Measurements from ENCODE around the gene ACSL1.
"Not testable (repeated sequence)": the region's sequence is repeated elsewhere in the genome, so short reads cannot be mapped to it uniquely, and the experiment has no call there.

The ACSL1 gene

DNA sequence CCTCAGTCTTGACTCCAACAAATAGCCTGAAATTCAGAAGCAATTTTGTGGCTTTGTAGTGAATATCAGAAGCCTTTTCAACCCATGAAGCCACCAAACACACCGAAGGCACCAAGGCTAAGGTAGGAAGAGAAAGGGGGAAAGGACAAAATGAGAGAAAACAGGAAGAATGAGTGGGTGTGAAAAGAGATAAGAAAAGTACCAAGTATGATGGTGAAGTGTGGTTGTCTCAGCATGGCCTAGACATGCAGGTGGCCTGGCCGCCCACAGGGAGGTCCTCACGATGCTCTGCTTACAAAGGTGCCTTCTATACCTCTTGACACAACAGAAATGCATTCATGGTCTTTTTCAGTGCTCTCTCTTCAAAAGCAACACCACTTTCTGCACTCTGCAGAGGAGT lies 34.9 kb downstream of the ACSL1 start:
- DNase-seq (ENCODE audit: low read depth), result no peak

- no peak for DNase-seq (ENCODE audit: low read depth)
These were observed 37.8 kb downstream of the ACSL1 start for GRCh38 chr4:184787766-184788503.

DNA sequence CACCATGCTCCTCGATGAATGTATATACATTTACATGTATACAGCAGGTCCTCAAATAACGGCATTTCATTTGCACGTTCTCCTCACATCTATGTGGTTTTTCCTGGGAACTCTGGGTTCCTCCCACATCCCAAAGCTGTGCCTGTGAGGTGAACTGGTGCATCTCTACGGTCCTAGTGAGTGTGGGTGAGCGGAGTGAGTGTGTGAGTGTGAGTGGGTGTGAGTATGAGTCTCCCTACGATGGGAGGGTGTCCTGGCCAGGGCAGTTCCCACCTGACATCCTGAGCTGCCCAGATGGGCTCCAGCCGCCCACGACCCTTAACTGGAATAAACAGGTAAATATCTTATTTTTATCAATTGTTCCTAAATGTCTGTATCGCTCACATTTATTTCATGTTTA lies 40.0 kb downstream of the ACSL1 start:
- DNase-seq (ENCODE audit: low read depth), result no peak

GRCh38 chr4:184784628-184785257 lies 41.0 kb downstream of the ACSL1 start:
- DNase-seq (ENCODE audit: low read depth), result no peak

DNA sequence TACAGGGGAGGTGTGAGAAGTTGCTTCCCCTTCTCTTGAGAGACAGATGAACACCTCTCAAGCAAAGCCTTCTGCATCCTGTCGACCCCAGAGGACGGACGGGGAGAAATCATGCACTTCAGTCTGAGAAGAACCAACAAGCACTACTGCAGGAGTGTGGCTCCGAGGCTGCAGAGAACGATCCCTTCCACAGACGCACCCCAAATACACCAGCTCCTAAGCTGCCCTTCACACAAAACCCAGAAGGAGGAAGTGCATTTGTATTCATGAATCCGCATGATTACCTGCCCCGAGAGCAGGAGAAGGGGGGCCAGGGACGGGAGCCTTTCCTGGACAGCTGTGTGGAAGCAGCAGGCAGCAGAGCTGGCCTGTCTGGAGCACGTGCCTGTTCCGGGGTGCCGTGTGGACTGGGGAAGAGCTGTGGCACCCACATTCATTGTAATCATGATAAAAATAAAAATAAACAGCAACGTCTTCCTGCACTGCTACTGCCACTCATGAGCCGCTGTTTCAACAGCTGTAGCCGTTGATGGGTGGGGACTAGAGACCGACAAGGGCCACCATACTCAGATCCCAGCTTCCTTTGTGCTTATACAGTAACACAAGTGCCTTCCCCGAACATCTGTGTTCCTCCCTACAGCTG lies 42.9 kb downstream of the ACSL1 start:
- DNase-seq (ENCODE audit: low read depth), result no peak

DNA sequence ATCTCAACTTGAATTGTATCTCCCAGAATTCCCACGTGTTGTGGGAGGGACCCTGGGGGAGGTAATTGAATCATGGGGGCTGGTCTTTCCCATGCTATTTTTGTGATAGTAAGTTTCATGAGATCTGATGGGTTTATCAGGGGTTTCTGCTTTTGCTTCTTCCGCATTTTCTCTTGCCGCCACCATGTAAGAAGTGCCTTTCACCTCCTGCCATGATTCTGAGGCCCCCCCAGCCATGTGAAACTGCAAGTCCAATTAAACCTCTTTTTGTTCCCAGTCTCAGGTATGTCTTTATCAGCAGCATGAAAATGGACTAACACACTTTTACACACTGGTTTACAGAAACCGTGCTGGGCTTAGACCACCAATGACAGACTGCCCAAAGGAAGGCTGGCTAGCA lies 46.6 kb downstream of the ACSL1 start:
- DNase-seq (ENCODE audit: low read depth), result not testable (repeated sequence)

DNA sequence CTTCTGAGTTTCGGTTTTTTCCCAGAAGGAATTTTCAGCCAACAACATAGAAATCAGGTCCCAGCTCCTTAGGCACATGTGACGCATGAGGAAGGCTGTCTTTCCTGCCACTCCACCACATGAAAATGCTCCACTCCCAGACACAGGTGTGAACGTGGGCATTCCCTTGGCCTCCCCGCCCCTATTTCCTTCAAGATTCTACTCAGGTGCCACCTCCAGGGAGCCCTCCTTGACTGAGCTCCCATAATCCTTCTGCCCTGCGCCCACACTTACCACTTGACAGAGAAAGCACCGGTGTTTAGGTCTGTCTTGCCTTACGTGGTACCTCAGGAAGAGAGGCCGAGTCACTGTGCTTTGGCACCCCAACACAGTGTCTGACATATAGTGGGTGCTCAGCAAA lies 47.4 kb downstream of the ACSL1 start:
- no peak for DNase-seq (ENCODE audit: low read depth)

DNA sequence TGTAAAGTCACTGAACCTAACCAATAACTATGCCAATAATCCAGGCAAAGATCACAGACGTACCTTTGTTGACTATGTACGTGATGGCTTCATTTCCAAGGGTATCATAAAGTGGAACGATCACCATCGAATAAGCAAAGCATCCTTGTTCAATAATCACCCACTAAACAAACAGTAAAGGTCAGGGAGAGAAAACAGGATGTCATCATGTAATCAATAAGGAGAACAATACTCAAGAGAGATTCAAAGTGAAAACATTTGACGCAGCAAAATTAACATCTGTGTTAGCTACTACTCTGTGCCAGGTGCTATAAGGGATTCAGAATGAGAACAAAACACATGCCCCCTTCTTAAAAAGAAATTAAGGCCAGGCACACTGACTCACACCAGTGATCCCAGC lies 48.9 kb downstream of the ACSL1 start:
- no peak for DNase-seq (ENCODE audit: low read depth)

- DNase-seq (ENCODE audit: low read depth), result no peak
These were observed 49.8 kb downstream of the ACSL1 start for GRCh38 chr4:184775854-184776555.

GRCh38 chr4:184774152-184774551 lies 51.6 kb downstream of the ACSL1 start:
- DNase-seq (ENCODE audit: low read depth), result no peak

DNA sequence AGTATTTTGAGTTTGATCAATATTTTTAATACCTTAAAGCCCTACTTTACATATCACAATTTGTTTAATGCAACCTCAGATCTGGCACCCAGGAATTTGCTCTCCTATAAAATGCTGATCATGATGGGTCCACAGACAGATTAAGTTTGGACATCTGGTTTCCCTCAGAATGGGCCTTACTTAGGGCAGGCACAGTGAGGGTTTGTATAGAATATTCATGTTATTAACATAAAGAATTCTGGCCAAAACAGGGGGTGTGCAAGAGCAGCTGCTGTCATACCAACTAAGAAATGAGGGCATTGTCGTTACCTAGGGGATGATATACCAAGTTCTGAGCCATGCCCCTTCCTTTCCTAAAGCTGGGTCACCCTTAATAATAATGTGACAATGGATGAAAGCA lies 54.4 kb downstream of the ACSL1 start:
- no peak for DNase-seq (ENCODE audit: low read depth)

- no peak for DNase-seq (ENCODE audit: low read depth)
These were observed 56.5 kb downstream of the ACSL1 start for GRCh38 chr4:184769141-184769765.

DNA sequence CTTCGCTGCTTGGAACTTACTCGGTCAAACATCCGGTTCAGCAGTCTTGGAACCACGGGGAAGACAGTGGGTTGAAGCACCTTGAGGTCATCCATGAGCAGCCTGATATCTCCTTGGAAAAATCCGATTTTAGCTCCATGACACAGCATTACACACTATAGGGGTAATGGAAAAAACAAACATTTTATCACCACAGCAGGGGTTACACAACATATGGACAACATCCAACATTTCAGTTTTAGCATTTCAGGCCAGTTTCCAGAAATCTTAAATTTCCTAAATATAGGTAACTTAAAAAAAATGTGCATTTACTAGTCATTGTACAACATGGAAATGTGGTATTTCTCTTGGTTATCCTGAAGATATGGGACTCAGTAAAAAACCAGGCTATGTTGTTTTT lies 57.5 kb downstream of the ACSL1 start:
- DNase-seq (ENCODE audit: low read depth), result peak; percentile 37

DNA sequence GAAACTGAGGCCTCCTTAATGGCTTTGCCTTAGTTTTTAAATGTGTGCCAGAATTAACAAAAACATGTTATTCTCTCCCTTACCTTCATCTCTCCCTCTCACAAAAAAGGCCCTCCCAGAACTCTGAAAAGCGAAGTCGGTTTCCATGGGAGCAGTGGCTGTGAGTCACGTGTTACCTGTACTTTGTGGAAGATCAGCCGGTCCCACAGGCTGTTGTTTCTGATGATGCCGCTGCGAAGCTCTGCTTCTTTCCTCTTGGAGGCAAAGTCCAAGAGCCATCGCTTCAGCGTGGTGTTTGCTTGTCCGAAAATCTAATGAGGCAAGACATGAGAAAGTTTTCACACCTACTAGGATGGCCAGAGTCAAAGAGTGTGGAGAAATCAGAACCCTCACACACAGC lies 59.3 kb downstream of the ACSL1 start:
- no peak for DNase-seq (ENCODE audit: low read depth)

- DNase-seq (ENCODE audit: low read depth), result no peak
These were observed 60.1 kb downstream of the ACSL1 start for GRCh38 chr4:184765473-184766340.

GRCh38 chr4:184764601-184765000 lies 61.2 kb downstream of the ACSL1 start:
- no peak for DNase-seq (ENCODE audit: low read depth)

DNA sequence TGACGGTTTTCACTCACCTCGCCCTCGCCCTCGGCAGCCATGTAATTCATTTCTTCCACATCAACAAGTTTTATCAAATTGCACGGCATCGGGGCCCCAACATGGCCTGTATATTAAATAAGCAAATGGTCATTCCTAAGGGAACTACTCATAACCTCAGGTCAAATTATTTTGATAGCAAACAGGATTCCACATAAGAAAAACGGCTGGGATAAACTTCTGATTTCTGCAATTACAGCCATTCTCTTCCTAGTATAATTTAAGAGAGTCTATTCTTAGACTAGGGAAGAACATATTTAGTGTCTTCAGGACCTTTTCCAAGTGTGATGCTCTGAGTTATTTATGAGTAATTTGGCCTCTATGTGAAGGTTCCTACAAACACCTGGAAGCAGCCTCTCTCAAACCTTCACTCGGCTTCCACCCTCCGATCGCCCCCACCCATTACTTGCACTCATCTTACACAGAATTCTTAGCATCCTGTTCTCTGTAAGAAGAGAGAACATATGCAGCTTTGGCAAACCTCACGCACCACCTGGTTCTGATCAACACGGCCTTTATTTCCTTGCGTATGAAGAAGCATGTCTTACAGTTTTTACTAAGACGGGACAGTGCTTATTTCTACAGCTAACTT lies 62.5 kb downstream of the ACSL1 start:
- peak; percentile 48 for DNase-seq (ENCODE audit: low read depth)

DNA sequence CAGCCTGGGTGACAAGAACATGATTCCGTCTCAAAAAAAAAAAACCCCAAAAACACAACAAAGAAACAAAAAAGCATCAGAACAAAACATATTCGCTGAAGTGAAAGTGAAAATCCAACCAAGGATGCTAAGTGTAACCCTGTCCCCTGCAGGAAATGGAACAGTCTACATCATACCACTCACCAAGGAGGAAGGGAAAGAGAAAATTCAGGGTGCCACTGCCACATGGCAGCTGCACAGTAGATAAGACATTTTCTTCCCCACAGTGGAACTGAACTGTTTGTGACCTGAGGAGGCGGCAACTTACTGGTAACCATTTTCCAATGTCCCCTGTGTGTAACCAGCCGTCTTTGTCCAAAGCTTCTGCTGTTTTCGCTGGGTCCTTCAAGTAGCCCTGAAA lies 63.7 kb downstream of the ACSL1 start:
- DNase-seq (ENCODE audit: low read depth), result no peak

GRCh38 chr4:184760681-184761080 lies 65.1 kb downstream of the ACSL1 start:
- DNase-seq (ENCODE audit: low read depth), result no peak

- DNase-seq (ENCODE audit: low read depth), result peak; percentile 80
These were observed 68.0 kb downstream of the ACSL1 start for GRCh38 chr4:184757810-184758209.

- DNase-seq (ENCODE audit: low read depth), result peak; percentile 96
These were observed 69.4 kb downstream of the ACSL1 start for GRCh38 chr4:184756399-184756798.

All from amniotic epithelial cell (primary cell).